BJ (cell line): ENCODE results near the gene MRPS6. TPM values are rescaled to one million over a fixed set of nuclear protein-coding genes. Genes with fewer than 3 reads are reported as not detected.

Source experiments
- CTCF ChIA-PET: fragments of 350-600 bp; formaldehyde crosslinking; extraction: SDS; loops from one replicate; lab custom pipeline; 2021; ENCODE audit warnings: antibody characterized with exemption, inconsistent platforms; lab: Yijun Ruan, JAX
- POLR2A ChIA-PET: fragments of 300-600 bp; sonication (Branson Sonifier 250); formaldehyde crosslinking; extraction: SDS; loops from one replicate; lab custom pipeline; 2021; ENCODE audit warnings: antibody characterized with exemption; lab: Charles Lee
- DNase-seq: peaks from one replicate; pipeline ENCODE4 v3.0.0-alpha.2; 2011; ENCODE audit warnings: low read depth
- H3K27me3 ChIP-seq: 2 replicates; pipeline ENCODE4 v1.6.0; 2011; ENCODE audit warnings: low read length; ENCODE audit not compliant: control insufficient read depth, insufficient read depth
- H3K36me3 ChIP-seq: 2 replicates; pipeline ENCODE4 v1.5.1; 2011; ENCODE audit warnings: low read length; ENCODE audit not compliant: control insufficient read depth, insufficient read depth
- H3K4me3 ChIP-seq: 2 replicates; pipeline ENCODE4 v1.5.1; 2011; ENCODE audit warnings: low read depth, mild to moderate bottlenecking, control low read depth, low read length
- polyA plus RNA-seq: library from polyadenylated mRNA; depleted of rRNA; stranded (reverse); fragments of >200 nt; gene quantifications from 2 replicates; pipeline ENCODE4 v1.2.3, GENCODE V29; 2011
- TF ChIP-seq, protein P1 (sequence below): IDR thresholded peaks from 2 replicates; pipeline ENCODE4 v1.5.1; 2011; ENCODE audit warnings: low read depth, mild to moderate bottlenecking, control low read depth, inconsistent platforms, low read length, moderate library complexity; ENCODE audit not compliant: insufficient read depth

The MRPS6 gene
- polyA plus RNA-seq, 1 experiment: 13.8 TPM

DNA sequence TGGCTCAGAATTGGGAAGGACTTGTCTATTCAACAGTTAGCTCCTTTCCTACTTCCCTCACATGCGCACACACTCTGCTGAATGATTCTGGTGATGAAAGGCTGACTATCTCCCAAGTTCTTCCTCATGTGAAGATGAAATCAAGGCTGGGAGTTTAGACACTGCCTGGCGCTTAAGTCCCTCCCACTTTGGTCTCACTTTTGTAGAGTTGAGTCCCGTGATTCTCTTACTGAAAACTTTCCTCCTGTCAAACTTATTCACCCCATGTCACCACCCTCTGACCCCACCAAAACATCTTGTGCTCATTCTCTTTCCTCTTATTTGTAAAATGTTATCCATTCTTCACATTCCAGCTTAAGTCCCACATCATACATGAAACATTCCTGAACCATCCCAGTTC is 8.4 kb upstream of the MRPS6 start:
- no peak for DNase-seq
- TF ChIP-seq, protein P1, sequence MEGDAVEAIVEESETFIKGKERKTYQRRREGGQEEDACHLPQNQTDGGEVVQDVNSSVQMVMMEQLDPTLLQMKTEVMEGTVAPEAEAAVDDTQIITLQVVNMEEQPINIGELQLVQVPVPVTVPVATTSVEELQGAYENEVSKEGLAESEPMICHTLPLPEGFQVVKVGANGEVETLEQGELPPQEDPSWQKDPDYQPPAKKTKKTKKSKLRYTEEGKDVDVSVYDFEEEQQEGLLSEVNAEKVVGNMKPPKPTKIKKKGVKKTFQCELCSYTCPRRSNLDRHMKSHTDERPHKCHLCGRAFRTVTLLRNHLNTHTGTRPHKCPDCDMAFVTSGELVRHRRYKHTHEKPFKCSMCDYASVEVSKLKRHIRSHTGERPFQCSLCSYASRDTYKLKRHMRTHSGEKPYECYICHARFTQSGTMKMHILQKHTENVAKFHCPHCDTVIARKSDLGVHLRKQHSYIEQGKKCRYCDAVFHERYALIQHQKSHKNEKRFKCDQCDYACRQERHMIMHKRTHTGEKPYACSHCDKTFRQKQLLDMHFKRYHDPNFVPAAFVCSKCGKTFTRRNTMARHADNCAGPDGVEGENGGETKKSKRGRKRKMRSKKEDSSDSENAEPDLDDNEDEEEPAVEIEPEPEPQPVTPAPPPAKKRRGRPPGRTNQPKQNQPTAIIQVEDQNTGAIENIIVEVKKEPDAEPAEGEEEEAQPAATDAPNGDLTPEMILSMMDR: no peak
- no peak overlapping the region for H3K4me3 ChIP-seq
- ChIA-PET CTCF (interaction anchor here (1.4 kb wide), 1 partner anchor 141 kb away, joined by 4 read pairs; no protein-coding TSS in a partner anchor), POLR2A (no interaction called here)
- H3K27me3 ChIP-seq: no peaks in the 10 kb centered on the region
- no peaks in the 10 kb centered on the region for H3K36me3 ChIP-seq

DNA sequence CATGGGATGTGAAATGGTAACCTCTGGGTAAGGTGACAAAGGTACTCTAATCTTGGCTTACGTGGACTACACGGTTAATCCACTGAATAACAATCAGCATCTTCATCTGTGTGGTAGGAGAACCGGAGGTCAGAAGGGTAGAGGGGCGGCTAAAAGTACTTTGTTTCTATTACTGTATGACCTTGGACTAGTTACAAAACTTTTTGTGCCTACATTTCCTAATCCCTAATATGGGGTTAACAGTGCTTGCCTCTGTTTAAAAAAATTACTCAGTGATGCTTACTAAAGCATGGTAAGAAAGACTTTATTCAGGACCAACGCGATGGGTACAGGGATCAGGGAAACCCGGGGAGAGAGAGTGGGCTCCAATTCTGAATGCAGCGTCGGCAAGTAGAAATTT is 1.7 kb upstream of the MRPS6 start:
- H3K36me3 ChIP-seq: no peaks in the 10 kb centered on the region
- ChIA-PET POLR2A (no interaction called here), CTCF (interaction anchor here (1.0 to 1.8 kb wide), 3 partner anchors 21 to 148 kb away, joined by 3 to 5 read pairs (median 3); no protein-coding TSS in a partner anchor)
- no peak overlapping the region for H3K4me3 ChIP-seq
- no peak for DNase-seq
- TF ChIP-seq, protein P1: no peak
- no peaks in the 10 kb centered on the region for H3K27me3 ChIP-seq

DNA sequence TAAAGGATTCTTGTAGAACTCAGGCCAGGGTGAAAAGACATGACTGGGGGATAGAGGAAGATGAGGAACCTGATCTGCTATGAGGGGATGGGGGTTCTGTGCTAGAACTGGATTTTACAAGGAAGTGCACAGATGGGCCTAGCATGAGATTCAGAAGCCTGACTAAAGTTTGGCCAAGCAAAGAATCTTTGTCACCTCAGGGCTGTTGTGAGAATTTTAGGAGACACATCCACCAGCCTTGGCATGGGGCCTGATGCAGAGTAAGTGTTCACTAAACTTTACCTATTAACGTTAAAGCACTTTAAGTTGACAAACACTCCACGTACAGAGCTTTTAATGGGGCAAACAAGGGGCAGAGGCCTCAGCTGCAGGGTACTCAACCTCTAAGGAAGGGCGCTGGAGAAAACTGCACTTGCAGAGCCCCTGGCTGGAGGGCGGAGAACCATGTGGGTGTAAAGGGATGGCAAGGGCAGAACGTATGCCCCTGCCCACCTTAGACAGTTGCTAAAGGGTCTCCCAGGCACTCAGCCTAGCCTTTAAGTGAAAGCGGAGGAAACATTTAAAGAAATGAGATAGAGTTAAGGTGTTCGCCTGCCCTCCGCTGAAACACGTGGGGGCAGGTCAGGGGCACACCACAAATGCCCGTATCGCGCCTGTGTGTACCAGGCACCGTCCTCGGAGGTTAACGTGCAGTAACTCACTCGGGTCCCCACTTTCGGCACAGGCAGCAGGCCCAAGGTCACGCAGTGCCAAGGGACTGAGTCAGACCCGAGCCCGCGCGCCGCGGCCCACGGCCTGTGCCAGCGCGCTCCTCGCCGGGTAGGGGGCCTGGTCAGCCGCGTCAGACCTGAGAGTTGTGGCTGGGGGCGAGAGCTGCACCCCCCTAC is 990 bp upstream of the MRPS6 start:
- Histone ChIP-seq H3K4me3 (peak overlapping the region; percentile 88), H3K27me3 (no peaks in the 10 kb centered on the region), H3K36me3 (no peaks in the 10 kb centered on the region)
- CTCF ChIA-PET: interaction anchor here (0.8 to 1.8 kb wide), 4 partner anchors 10 to 148 kb away, joined by 3 to 12 read pairs (median 4); no protein-coding TSS in a partner anchor
- POLR2A ChIA-PET: no interaction called here
- TF ChIP-seq, protein P1: no peak
- DNase-seq: no peak

DNA sequence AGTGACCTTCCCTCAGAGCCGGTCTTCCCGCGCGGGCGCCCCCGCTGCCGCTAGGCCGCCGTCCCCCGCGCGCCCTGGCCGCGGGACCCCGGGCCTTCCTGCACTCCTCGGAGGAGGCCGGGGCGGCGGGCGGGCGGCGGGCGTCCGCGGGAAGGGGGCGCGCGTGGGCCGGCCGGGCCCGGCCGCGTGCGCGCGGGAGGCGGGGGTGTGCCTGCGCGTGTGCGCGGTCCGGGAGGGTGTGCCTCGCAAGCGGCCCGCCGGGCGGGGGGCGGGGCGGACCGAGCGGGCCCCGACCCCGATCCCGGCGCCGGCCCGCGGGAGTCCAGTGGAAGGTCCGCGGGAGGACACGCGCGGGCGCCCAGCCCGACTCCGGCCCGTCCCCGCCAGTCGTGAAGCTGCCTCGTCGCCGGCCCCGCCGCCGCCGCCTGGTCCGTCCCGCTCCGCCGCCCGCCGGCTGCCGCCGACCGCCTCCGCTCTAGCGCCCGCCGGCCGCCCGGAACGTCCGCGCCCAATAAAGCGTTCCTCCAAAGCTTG is 438 bp downstream of the MRPS6 start:
- Histone ChIP-seq H3K27me3 (no peaks in the 10 kb centered on the region), H3K36me3 (no peaks in the 10 kb centered on the region), H3K4me3 (peak overlapping the region; percentile 88)
- POLR2A ChIA-PET: no interaction called here
- CTCF ChIA-PET: interaction anchor here (0.8 to 1.8 kb wide), 10 partner anchors 9 to 274 kb away, joined by 3 to 12 read pairs (median 4); no protein-coding TSS in a partner anchor
- TF ChIP-seq, protein P1: no peak
- no peak for DNase-seq
